ENCODE results near the gene MYH11.
"Not testable (repeated sequence)": the region's sequence is repeated elsewhere in the genome, so short reads cannot be mapped to it uniquely, and the experiment has no call there.

The MYH11 gene

GRCh38 chr16:15874745-15875314 lies 18.0 kb upstream of the MYH11 start:
- no peak for DNase-seq

- DNase-seq: no peak
Observed at GRCh38 chr16:15873737-15874136, 16.9 kb upstream of the MYH11 start.

- no peak for DNase-seq
Observed at GRCh38 chr16:15873301-15873700, 16.5 kb upstream of the MYH11 start.

DNA sequence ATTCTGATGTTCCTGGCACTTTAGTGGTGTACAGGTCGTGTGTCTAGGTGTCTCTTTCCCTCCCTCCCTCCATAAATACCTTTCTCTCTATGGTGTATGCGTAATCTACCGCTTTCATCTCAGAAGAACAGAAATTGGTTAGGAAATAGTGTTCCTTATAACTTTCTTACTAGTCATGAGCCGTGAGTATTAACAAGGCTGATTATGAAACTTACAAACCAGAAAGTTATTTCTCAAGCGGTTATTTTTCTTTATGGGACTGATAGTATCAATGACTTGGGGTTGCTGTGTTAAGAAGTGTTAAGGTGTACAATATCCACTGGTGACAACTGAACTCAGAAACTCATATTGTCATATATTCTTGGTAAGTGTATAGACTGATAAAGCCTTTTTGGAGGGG lies 13.2 kb upstream of the MYH11 start:
- DNase-seq: no peak

DNA sequence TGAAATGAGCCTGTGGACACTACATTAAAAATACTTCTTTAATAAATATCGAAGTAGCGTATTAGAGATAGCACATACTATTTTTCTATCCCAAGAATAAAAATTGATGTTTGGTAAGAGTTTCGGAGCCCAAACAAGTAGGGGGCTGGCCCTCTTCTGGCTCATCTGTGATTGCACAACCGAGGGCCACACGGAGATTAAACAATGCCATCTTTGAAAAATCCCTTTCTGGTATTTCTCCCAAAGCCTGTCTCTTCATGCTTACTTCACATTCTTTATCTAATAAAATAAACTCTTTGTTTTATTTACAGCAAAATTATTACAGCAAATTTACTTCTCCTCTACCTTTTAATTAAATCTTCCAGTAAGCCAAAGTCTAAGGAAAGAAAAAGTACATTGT lies 9.6 kb upstream of the MYH11 start:
- no peak for DNase-seq

- DNase-seq: no peak
Observed at GRCh38 chr16:15865742-15866141, 8.9 kb upstream of the MYH11 start.

DNA sequence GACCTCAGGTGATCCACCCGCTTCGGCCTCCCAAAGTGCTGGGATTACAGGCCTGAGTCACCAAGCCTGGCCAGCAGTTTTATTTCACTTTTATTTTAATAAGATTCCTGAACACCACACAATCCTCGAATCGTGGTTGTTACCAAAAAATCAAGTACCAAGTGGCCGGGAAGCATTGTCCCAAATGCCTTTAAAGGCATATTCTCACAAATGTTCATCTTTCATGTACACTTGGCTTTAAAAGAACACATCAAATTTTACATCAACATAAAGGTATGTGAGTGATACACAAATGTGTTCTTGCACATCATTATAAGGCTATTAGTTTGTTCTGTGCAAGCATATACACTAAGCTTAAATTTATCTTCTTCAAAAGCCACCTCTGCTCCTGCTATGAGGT lies 8.1 kb upstream of the MYH11 start:
- DNase-seq: no peak

DNA sequence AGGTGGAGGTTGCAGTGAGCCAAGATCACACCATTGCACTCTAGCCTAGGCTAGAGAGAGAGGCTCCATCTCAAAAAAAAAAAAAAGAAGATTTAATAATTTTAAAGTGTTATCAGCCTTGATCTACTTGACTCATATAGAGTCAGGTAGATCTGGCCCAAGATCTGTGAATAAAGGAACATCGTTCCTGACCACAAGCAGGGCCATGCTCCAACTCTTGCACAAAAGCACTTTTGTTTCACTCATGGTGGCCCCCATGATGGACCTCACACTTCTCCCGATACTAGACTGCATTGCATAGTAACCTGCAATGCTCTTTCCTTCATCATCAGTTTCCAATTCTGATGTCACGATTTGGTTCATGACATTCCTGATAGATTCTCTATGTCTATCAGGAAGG lies 5.2 kb upstream of the MYH11 start:
- no peak for DNase-seq

- DNase-seq: no peak
Observed at GRCh38 chr16:15858921-15859668, 2.3 kb upstream of the MYH11 start.

DNA sequence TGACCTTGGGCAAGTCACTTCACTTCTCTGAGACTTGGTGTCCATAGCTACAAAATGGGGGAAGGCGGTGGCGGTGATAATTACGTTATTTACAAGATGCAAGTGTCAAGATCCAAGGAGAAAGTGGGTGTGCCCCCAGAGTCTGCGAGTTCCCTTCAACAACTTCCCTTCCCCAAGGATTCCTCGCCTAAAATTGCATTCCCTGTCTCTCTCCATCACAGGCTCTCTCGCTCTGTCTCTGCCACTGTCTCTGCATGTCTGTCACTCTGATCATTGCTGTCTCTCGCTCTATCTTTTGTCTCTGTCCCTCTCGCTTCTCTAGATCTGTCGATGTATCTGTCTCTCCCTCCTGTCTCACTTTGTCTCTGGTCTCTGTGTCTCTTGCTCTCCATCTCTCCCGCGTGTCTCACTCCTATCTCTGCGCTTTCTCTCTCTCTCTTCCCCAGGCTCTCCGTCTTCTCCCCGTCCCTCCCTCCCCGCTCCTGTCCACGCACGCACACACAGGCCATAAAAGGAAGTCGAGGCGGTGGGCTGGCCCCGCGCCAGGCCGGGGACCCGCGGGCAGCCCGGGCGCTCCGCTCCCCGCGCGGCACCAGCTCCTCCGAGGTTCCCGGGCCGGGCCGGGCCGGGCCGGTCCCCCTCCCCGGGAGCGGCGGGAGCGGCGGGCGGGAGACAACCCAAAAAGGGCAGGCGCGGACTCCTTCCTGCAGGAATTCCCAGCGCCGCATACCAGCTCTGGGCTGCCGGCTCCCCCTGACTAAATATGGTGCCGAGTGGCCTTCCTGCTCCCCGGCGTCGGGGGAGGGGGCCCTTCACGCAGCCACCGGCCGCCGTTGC lies 1.1 kb upstream of the MYH11 start:
- DNase-seq: no peak

GRCh38 chr16:15856182-15856581 lies 646 bp downstream of the MYH11 start:
- DNase-seq: no peak

- DNase-seq: no peak
Observed at GRCh38 chr16:15855704-15856003, 1.2 kb downstream of the MYH11 start.

GRCh38 chr16:15854906-15855703 lies 1.7 kb downstream of the MYH11 start:
- no peak for DNase-seq

DNA sequence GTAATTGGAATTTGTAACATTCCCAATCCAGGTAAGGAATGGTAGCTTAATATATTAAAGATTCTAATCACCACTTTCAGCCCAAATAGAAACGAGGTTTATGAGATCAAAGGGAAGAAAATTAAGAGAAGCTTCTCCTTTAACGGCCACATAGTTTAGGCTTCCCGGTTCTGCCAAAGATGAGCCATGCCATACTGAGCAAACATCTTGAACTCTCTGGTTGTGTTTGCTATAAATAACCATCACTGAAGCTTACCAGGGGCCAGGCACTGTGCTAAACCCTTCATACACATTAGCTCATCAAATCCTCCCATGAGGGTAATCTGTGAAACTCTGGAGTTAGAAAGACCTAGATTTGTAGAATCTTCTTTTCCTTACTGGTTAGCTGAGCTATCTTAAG lies 2.8 kb downstream of the MYH11 start:
- no peak for DNase-seq

GRCh38 chr16:15853021-15853420 lies 3.8 kb downstream of the MYH11 start:
- no peak for DNase-seq

- not testable (repeated sequence) for DNase-seq
Observed at GRCh38 chr16:15850555-15850954, 6.3 kb downstream of the MYH11 start.

DNA sequence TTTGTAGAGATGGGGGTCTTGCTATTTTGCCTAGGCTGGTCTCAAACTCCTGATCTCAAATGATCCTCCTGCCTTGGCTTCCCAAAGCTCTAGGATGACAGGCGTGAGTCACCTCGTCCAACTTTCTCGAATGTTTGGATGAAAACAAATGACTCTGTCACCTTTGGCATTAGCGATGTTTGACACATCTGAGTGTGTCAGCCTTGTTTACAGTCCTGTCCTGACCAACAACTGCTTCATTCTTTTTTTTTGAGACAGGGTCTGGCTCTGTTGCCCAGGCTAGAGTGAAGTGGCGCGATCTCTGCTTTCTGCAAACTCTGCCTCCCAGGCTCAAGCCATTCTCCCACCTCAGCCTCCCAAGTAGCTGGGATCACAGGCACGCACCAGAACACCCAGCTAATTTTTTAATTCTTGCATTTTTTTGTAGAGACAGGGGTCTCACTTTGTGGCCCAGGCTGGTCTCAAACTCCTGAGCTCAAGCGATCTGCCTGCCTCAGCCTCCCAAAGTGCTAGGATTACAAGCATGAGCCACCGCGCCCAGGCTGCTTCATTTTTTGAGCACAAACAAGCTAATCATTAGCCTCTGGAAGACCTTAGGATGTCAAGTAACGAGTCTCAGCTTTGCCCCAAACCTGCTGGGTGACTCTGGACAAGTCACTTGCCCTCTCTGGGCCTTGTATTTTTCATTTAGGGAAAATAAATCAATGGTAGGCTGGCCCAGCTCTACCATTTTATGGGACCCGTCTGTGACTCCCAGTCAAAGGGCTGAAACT lies 7.4 kb downstream of the MYH11 start:
- no peak for DNase-seq

DNA sequence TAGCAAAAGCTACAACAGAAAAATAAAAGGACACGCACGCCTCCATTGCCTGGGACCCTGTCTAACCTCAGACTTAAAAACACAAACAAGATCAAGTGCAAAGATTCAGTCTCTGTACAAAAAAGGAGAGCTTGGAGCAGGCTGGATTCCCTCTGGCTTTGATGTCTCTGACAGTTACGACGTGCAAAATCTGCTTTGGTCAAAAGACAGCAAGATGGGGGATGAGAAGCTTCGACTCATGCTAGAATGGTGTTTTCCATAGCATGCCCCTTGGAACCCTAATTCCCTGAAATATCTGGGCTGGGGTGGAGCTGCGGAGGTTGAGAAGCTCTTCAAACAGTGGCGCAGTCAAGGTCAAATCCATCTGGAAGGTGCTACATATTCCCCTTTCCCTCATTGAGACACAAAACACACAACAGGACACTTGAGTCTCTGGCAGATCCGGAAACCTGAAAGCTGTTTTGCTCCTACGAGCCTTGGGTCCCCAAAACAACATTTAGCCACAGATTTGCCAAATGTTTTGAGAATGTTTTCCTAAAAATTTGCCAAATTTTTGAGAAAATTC lies 9.1 kb downstream of the MYH11 start:
- no peak for DNase-seq

- DNase-seq: no peak
Observed at GRCh38 chr16:15846510-15846909, 10.3 kb downstream of the MYH11 start.

- no peak for DNase-seq
Observed at GRCh38 chr16:15843635-15844279, 13.1 kb downstream of the MYH11 start.

DNA sequence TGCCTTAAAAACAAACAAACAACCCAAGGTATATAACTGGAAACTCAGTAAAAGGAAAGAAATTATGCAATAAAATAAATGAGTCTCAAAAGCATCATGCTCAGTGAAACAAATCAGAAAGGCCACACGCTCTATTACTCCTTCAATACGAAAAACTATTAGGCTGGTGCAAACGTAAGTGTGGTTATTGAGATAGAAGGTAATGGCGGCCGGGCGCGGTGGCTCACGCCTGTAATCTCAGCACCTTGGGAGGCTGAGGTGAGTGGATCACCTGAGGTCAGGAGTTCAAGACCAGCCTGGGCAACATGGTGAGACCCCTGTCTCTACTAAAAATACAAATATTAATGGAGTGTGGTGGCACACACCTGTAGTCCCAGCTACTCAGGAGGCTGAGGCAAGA lies 17.6 kb downstream of the MYH11 start:
- not testable (repeated sequence) for DNase-seq

GRCh38 chr16:15837761-15838160 lies 19.1 kb downstream of the MYH11 start:
- DNase-seq: no peak

All from activated CD8-positive, alpha-beta memory T cell treated with anti-CD3 and anti-CD28 coated beads, Interleukin-2, amount 50 U/mL, for 48 hours (primary cell).